Hepatocyte (in vitro differentiated cells): ENCODE measurements around the gene HDAC2. TPM values are rescaled to one million over a fixed set of nuclear protein-coding genes. Genes with fewer than 3 reads are reported as not detected.
"Not testable (repeated sequence)": the region's sequence is repeated elsewhere in the genome, so short reads cannot be mapped to it uniquely, and the experiment has no call there.

ENCODE experiments used
- DNase-seq: peaks from one replicate; pipeline ENCODE4 v3.0.0-alpha.2; 2016; ENCODE audit warnings: low spot score
- H2AFZ ChIP-seq: fragments of 200-600 bp; sonication (generic); 2 replicates; pipeline ENCODE4 v1.6.0; 2016; ENCODE audit warnings: antibody characterized with exemption, mild to moderate bottlenecking
- H3K27ac ChIP-seq: fragments of 200-600 bp; sonication (generic); 2 replicates; pipeline ENCODE4 v1.5.1; 2016; ENCODE audit warnings: mild to moderate bottlenecking
- H3K27me3 ChIP-seq: fragments of 200-600 bp; sonication (generic); 2 replicates; pipeline ENCODE4 v1.6.1; 2016
- H3K36me3 ChIP-seq: fragments of 200-600 bp; sonication (generic); replicated peaks from 2 replicates; pipeline ENCODE4 v1.5.1; 2016; ENCODE audit warnings: low read depth; ENCODE audit not compliant: insufficient read depth
- H3K4me1 ChIP-seq: fragments of 200-600 bp; sonication (generic); 2 replicates; pipeline ENCODE4 v1.5.1; 2016; ENCODE audit warnings: mild to moderate bottlenecking, moderate library complexity; ENCODE audit not compliant: insufficient read depth
- H3K4me2 ChIP-seq: fragments of 200-600 bp; sonication (generic); 2 replicates; pipeline ENCODE4 v1.6.0; 2016
- H3K4me3 ChIP-seq: fragments of 200-600 bp; sonication (generic); 2 replicates; pipeline ENCODE4 v1.5.1; 2016; ENCODE audit warnings: mild to moderate bottlenecking
- H3K79me2 ChIP-seq: fragments of 200-600 bp; sonication (generic); 2 replicates; pipeline ENCODE4 v1.6.0; 2017; ENCODE audit warnings: mild to moderate bottlenecking
- H3K9me2 ChIP-seq: fragments of 200-600 bp; sonication (generic); replicated peaks from 2 replicates; pipeline ENCODE4 v1.6.0; 2017; ENCODE audit warnings: mild to moderate bottlenecking; ENCODE audit not compliant: insufficient read depth
- H3K9me3 ChIP-seq: fragments of 200-600 bp; sonication (generic); 2 replicates; pipeline ENCODE4 v1.5.1; 2016; ENCODE audit warnings: low read depth, mild to moderate bottlenecking
- H4K20me1 ChIP-seq: fragments of 200-600 bp; sonication (generic); 2 replicates; pipeline ENCODE4 v1.6.0; 2016; ENCODE audit warnings: mild to moderate bottlenecking; ENCODE audit not compliant: insufficient read depth, poor library complexity, severe bottlenecking
- CTCF ChIP-seq: fragments of 200-600 bp; sonication (generic); IDR thresholded peaks from 2 replicates; pipeline ENCODE4 v1.5.1; 2016; ENCODE audit warnings: antibody characterized with exemption, mild to moderate bottlenecking; ENCODE audit not compliant: poor library complexity
- EZH2 ChIP-seq: fragments of 200-600 bp; sonication (generic); IDR thresholded peaks from 2 replicates; pipeline ENCODE4 v1.6.1; 2016; ENCODE audit warnings: antibody characterized with exemption, mild to moderate bottlenecking, borderline replicate concordance
- EZH2phosphoT487 ChIP-seq: fragments of 200-600 bp; sonication (generic); IDR thresholded peaks from one replicate; pipeline ENCODE4 v1.6.1; 2018; ENCODE audit warnings: antibody characterized with exemption, mild to moderate bottlenecking, low read depth, moderate library complexity; ENCODE audit not compliant: unreplicated experiment, severe bottlenecking
- WGBS: methylation state at CpG from one replicate; pipeline ENCODE4 v1.1.6; 2016; ENCODE audit warnings: low lambda C conversion rate; ENCODE audit errors: missing lambda C conversion rate; 5-methylcytosine and 5-hydroxymethylcytosine counted together
- polyA plus RNA-seq: library from polyadenylated mRNA; unstranded; fragments of >200 nt; fragmentation: Nextera tagmentation; extraction: Ambion mirVana; gene quantifications from 2 replicates; pipeline ENCODE4 v1.2.1, GENCODE V29; 2016
- total RNA-seq: library from RNA; depleted of rRNA; stranded (reverse); fragments of >200 nt; gene quantifications from 2 replicates; pipeline ENCODE4 v1.2.3, GENCODE V29; 2014

Gene HDAC2
- total and polyA plus RNA-seq, 2 experiments from 2014 or later: 139 to 173 TPM

GRCh38 chr6:113921299-113921904, 49.5 kb downstream of the HDAC2 start:
- no peak for TF ChIP-seq CTCF
- no peak for TF ChIP-seq EZH2phosphoT487
- no peak for TF ChIP-seq EZH2
- no peaks in the 10 kb centered on the region for H4K20me1 ChIP-seq
- DNase-seq: no peak
- H3K4me2 ChIP-seq: no peak overlapping the region
- no peak overlapping the region for H2AFZ ChIP-seq
- no peaks in the 10 kb centered on the region for H3K36me3 ChIP-seq
- no peaks in the 10 kb centered on the region for H3K9me3 ChIP-seq
- H3K4me1 ChIP-seq: no peaks in the 10 kb centered on the region
- WGBS: 86% methylated on average over 4 of the region's 4 CpGs
- H3K4me3 ChIP-seq: no peak overlapping the region
- H3K27ac ChIP-seq: no peak overlapping the region
- H3K79me2 ChIP-seq: no peaks in the 10 kb centered on the region
- H3K27me3 ChIP-seq: no peaks in the 10 kb centered on the region
- no peaks in the 10 kb centered on the region for H3K9me2 ChIP-seq

GRCh38 chr6:113920663-113921267, 50.2 kb downstream of the HDAC2 start:
- no peaks in the 10 kb centered on the region for H3K27me3 ChIP-seq
- no peaks in the 10 kb centered on the region for H3K4me1 ChIP-seq
- H3K36me3 ChIP-seq: no peaks in the 10 kb centered on the region
- H3K4me3 ChIP-seq: no peak overlapping the region
- no peaks in the 10 kb centered on the region for H3K9me2 ChIP-seq
- no peak for DNase-seq
- H3K27ac ChIP-seq: no peak overlapping the region
- no peaks in the 10 kb centered on the region for H4K20me1 ChIP-seq
- H3K4me2 ChIP-seq: no peak overlapping the region
- H2AFZ ChIP-seq: no peak overlapping the region
- no peaks in the 10 kb centered on the region for H3K79me2 ChIP-seq
- TF ChIP-seq CTCF (no peak), EZH2phosphoT487 (no peak), EZH2 (no peak)
- 56% methylated on average over 3 of the region's 3 CpGs for WGBS
- no peaks in the 10 kb centered on the region for H3K9me3 ChIP-seq

GRCh38 chr6:113910285-113910684, 60.7 kb downstream of the HDAC2 start:
- WGBS: 95% methylated on average over 1 of the region's 1 CpG
- H3K4me1 ChIP-seq: not testable (repeated sequence)

GRCh38 chr6:113909224-113909856, 61.6 kb downstream of the HDAC2 start:
- peak; percentile 80 for DNase-seq
- Histone ChIP-seq H3K9me2 (no peaks in the 10 kb centered on the region), H3K27ac (no peak overlapping the region), H3K36me3 (no peaks in the 10 kb centered on the region), H2AFZ (no peak overlapping the region), H3K79me2 (no peaks in the 10 kb centered on the region), H4K20me1 (no peaks in the 10 kb centered on the region), H3K4me2 (no peak overlapping the region), H3K4me1 (peaks cover 5% of the 10 kb centered on the region), H3K27me3 (no peaks in the 10 kb centered on the region), H3K4me3 (no peak overlapping the region), H3K9me3 (no peaks in the 10 kb centered on the region)
- no peak for TF ChIP-seq EZH2phosphoT487
- peak; percentile 90 for TF ChIP-seq CTCF
- no peak for TF ChIP-seq EZH2
- WGBS: 21% methylated on average over 6 of the region's 6 CpGs

More at GRCh38 chr6:113910285-113910684, 60.7 kb downstream of the HDAC2 start:
- H3K79me2 ChIP-seq, H4K20me1 ChIP-seq, H3K4me2 ChIP-seq, H3K27ac ChIP-seq, H3K4me3 ChIP-seq, H3K27me3 ChIP-seq, H2AFZ ChIP-seq, H3K9me2 ChIP-seq, DNase-seq, H3K9me3 ChIP-seq, H3K36me3 ChIP-seq: not testable (repeated sequence)
